ENCODE data around the gene ZP2. TPM values are rescaled to one million over a fixed set of nuclear protein-coding genes. Genes with fewer than 3 reads are reported as not detected.

ZP2 gene
- total RNA-seq, 1 experiment from 2014 or later: not detected

GRCh38 chr16:21185659-21186325 is 25.6 kb downstream of the ZP2 start:
- H2BK20ac ChIP-seq (ENCODE audit: low read depth, low read length, poor library complexity, severe bottlenecking): no peak overlapping the region
- Mint-ChIP-seq H3K4me1 (peaks cover 5 to 14% of the 10 kb centered on the region in 2 experiments; a peak in 3 of 4 replicates), H3K4me3 (no peak overlapping the region), H3K9me3 (peaks cover 22 to 33% of the 10 kb centered on the region in 2 experiments), H3K27me3 (ENCODE audit: low read depth) (peaks cover 7% of the 10 kb centered on the region), H3K27ac (no peak overlapping the region; a peak in 1 of 7 replicates), H3K36me3 (ENCODE audit: insufficient read depth in 1 of 3, low read depth in 3 of 3) (peaks cover 27 to 36% (median 28%) of the 10 kb centered on the region in 3 experiments)
- no peaks in the 10 kb centered on the region; the same call in 1 of the 2 replicates for H3K27me3 ChIP-seq (ENCODE audit: insufficient read depth, low read length)
- H3K79me1 ChIP-seq (ENCODE audit: insufficient read depth, low read depth, low read length, poor library complexity, severe bottlenecking): no peaks in the 10 kb centered on the region
- peaks cover under 1% of the 10 kb centered on the region; the same call in 1 of the 2 replicates for H3K79me2 ChIP-seq (ENCODE audit: insufficient read depth, low read length)
- no peak overlapping the region for H2AK5ac ChIP-seq (ENCODE audit: insufficient read length, low read length)
- no peak overlapping the region for H3K18ac ChIP-seq (ENCODE audit: insufficient read length, low read depth, low read length)
- no peak overlapping the region for H3K9ac ChIP-seq (ENCODE audit: extremely low read depth, insufficient read length, low read length)
- no peak overlapping the region for H2AFZ ChIP-seq (ENCODE audit: low read length)
- no peak overlapping the region for H4K8ac ChIP-seq (replicated peaks; ENCODE audit: insufficient read length, low read depth, low read length)
- H3K14ac ChIP-seq (ENCODE audit: insufficient read depth, low read length): no peak overlapping the region
- no peak overlapping the region for H3K4ac ChIP-seq (ENCODE audit: low read depth, low read length)
- no peak overlapping the region for H2BK5ac ChIP-seq (ENCODE audit: insufficient read length, low read length)
- no peaks in the 10 kb centered on the region for H4K20me1 ChIP-seq (ENCODE audit: control insufficient read depth, insufficient read depth, insufficient read length)
- no peak overlapping the region for H3K56ac ChIP-seq (ENCODE audit: insufficient read length, low read depth, low read length)
- TF ChIP-seq CTCF (conservative IDR thresholded peaks at IDR 0.05): no peak
- no peak overlapping the region for H3K4me2 ChIP-seq (ENCODE audit: insufficient read depth, insufficient read length, low read length)
- H3T11ph ChIP-seq (ENCODE audit: low read length): no peak overlapping the region
- H3K9me3 ChIP-seq (ENCODE audit: control insufficient read depth, low read depth, low read length): peaks cover 10% of the 10 kb centered on the region
- no peaks in the 10 kb centered on the region for H3K4me1 ChIP-seq (ENCODE audit: insufficient read depth, low read length)
- H4K5ac ChIP-seq (ENCODE audit: insufficient read length, low read depth, low read length): no peak overlapping the region
- no peaks in the 10 kb centered on the region for H3K23me2 ChIP-seq (ENCODE audit: insufficient read length, low read depth, low read length, poor library complexity, severe bottlenecking)
- WGBS (ENCODE audit: extremely low coverage, insufficient read length, low lambda C conversion rate): no CpG with 5 or more reads among the region's 12 CpGs
- no peak overlapping the region for H3K23ac ChIP-seq (ENCODE audit: insufficient read length, low read depth, low read length)
- no peak for DNase-seq
- no peak overlapping the region for H2BK15ac ChIP-seq (ENCODE audit: low read depth, low read length)
- no peak overlapping the region for H2BK120ac ChIP-seq (ENCODE audit: low read depth, low read length, poor library complexity, severe bottlenecking)
- no peak overlapping the region for H4K91ac ChIP-seq (ENCODE audit: insufficient read length, low read depth, low read length)
- no peak overlapping the region for H3K27ac ChIP-seq (ENCODE audit: insufficient read length, low read depth, low read length)
- no peak overlapping the region for H2BK12ac ChIP-seq (ENCODE audit: insufficient read length, low read depth, low read length)
